Adrenal gland (tissue), 12 donors: Measurements from ENCODE around the gene C5orf22. TPM values are rescaled to one million over a fixed set of nuclear protein-coding genes. Genes with fewer than 3 reads are reported as not detected.

Experiments
- polyA plus RNA-seq, 3 donors: library from polyadenylated mRNA; stranded (reverse); fragments of 200-250 nt in 2 of 3; fragments of 350-450 nt in 1 of 3; fragmentation: Illumina TruSeq in 1 of 3; extraction: RNeasy Lipid Tissue Mini Kit (QIAGEN cat#74804) in 1 of 3; gene quantifications; one replicate each; pipeline ENCODE4 v1.2.3, GENCODE V29; 2013 to 2014
- small RNA-seq, 2 donors: library from RNA; depleted of rRNA; stranded (forward); fragments of <200 nt; gene quantifications; one replicate each; pipeline ENCODE3, GENCODE V24; 2016
- total RNA-seq, 9 donors: library from RNA; depleted of rRNA in 4 of 9; stranded (reverse); fragments of >200 nt in 4 of 9; fragments of 120-200 nt in 1 of 9; fragmentation: NEBNext Ultra II Directional in 1 of 9; extraction: Animal tissue kit (Norgen Biotek cat#: 25700) in 1 of 9; gene quantifications; one replicate each; pipeline versions ENCODE4 v1.1.0 to v1.2.4, GENCODE V29; 2013 to 2023
- donor health status: healthy with polysubstance abuse.
- donor health status: Bipolar disorder and iron deficiency.
- donor health status: DM: yes; HTN: yes; CAD: no.
- donor health status: DM: no; HTN: no; CAD: no.
- donor health status: DM: no; HTN: no; CAD: no.
- donor health status: DM: yes; HTN: yes; CAD: no.

Gene C5orf22
- total and polyA plus RNA-seq, 12 donors = 3.8 to 24.0 (median 16.9) TPM

Small RNAs within 50 kb of the gene (small RNA-seq; reads per million reads assigned to genes)
- 0 reads per million in 2 donors for gene RF00019
- 0 reads per million in 2 donors for gene RNU6-363P

Other genes starting within 250 kb of the C5orf22 start
- gene DROSHA, start 208 bp upstream of the C5orf22 start, total RNA-seq = 10 to 100 TPM; 22.6 to 58.9 (median 38.9) TPM
- 10 to 100 TPM; 43.4 to 93.0 (median 91.7) TPM for gene DROSHA, start 208 bp upstream of the C5orf22 start, polyA plus RNA-seq
- 10 to 100 TPM in 2 of 9 donors, 1 to 10 TPM in 7; 2.8 to 10.3 (median 8.3) TPM for gene PDZD2, start 106.8 kb downstream of the C5orf22 start, total RNA-seq
- gene PDZD2, start 106.8 kb downstream of the C5orf22 start, polyA plus RNA-seq = 1 to 10 TPM; 2.2 to 4.3 (median 3.1) TPM